NK-92 (cell line): Measurements from ENCODE around the gene CDRT4.

Experiments
- DNase-seq: peaks from one replicate; lab custom pipeline; 2025; ENCODE audit not compliant: unreplicated experiment; lab: John Stamatoyannopoulos, UW

CDRT4 gene

DNA sequence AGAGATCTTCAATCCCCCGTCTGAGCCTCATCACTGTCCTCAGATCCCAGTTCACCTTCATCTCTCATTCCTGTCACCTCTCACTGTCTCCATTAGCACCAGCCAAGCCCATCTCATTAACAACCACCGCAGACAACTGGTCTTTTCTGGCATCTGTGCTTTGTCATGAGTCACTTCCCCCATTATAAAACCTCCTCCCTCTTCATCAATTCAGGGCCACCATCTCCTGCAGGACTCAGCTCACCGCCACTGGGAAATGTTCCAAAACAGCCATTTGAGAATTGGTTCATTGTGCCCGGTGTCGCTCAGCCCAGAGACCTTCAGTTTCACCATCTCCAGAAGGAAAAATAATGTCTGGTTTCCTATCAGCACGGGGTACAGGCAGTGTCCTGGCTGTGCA lies 69.1 kb downstream of the CDRT4 start:
- no peak for DNase-seq

DNA sequence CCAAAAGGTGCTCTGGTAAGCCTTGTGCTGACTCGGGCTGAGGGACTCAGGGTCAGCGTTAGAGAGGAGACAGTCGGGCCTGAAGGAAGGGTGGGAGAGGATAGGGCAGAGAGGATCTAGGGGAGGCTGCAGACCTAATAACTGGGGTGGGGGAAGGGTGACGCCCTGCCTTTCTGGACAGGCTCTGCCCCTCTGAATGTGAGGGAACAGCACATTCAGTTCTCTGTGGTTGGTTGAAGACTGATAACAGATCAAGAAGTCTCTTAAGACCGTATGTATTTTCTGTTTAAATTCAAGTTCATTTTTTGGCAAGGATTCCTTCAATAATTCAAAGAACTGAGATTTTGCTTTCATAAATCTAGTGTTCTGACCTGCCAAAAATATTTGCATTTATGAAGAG lies 69.8 kb downstream of the CDRT4 start:
- DNase-seq, result no peak

DNA sequence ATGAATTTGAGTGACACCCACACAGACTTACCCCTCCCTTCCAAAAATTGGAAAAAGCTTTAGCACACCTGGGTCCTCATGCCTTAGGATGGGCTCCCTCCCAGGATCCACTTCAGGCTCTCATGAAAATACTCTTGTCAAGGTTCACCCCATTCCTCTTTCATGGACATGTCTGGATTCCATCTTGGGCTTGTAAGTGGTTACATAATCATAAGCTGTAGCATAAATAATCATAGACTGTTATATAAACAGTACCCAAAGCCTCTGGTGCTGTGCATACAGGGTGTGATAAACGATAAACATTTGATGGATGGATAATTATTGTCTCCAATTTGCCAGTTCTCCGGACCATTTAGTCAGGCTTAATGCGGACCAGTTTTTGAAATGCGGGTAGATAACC lies 72.3 kb downstream of the CDRT4 start:
- no peak for DNase-seq

DNA sequence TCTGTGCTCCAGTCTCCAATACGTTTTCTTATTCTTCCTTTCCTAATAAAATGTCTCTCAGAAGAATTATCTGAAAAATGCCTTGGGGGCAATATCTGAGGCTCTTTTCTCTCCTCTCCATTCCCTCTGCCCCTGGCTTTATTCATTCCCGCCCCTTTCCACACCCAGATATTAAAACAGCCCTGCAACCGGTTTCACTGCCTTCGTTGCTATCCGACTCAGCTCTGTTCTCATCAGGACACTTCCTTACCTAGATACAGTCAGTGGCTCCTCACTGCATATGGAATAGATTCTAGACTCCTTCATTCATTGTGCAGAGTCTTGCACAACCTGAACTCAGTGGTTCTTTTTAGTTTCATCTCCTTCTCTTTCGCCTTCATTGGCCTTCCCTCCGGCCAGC lies 74.0 kb downstream of the CDRT4 start:
- no peak for DNase-seq

DNA sequence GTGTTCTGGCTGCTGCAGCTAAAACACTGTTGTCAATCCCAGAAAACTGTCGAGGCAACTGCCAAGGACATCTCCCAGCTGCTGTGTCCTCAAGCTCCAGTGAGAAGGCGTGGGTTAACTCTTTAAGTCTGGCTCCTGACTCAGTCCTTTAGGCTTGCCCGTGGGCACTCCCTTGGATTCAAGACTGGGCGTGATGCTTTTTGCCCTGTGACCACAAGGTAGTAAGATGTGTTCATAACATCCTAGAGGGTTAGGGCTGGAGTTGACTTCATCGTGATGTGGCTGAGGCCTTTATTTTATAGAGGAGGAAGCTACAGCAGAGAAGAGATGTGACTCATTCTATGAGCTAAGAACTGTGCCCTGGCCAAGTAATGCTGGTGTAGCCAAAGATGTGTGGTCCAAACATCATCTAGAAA lies 75.1 kb downstream of the CDRT4 start:
- no peak for DNase-seq

DNA sequence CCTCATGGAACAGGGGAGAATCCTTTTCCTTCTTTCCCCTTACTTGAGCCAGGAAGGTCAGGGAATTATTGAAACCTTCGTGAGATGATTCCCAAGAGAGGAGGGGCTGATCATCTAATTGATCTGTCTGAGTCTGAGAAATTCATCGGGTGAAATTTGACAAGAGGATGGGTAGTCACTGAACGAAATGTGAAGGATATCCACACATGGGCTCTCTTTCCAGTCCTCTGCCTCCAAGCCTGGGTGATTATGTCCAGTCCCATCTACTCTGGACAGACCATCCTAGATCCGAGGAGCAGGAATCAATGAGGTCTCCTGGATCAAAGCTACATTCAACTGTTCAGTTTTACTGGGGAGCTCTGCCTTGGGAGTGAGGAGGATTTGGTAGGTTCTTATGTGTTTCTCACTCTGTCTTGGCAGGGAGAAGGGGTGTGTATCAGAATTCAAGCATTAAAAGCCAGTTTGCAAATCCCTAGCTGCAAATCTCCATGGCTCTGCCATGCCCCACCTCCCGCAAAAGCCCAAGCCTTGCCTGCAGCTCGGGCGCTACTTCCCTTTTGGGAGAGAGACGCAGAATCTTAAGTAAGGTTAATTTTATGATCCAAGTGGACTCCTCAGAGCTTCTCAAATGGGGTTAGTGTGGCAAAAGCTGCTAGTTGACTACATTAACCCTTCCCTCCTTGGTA lies 78.9 kb downstream of the CDRT4 start:
- no peak for DNase-seq

DNA sequence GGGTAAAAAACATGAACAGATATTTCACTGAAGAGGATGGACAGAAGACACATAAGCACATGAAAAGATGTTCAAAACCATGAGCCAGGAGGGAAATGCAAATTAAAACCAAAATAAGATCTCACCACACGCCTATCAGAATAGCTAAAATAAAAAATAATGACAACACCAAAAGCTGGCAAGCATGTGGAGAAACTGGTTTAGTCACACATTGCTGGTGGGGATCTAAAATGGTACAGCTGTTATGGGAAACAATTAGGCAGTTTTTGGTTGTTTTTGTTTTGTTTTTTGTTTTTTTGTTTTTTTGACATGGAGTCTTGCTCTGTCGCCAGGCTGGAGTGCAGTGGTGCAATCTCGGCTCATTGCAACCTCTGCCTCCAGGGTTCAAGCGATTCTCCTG lies 81.3 kb downstream of the CDRT4 start:
- no peak for DNase-seq
